Fibroblast of mammary gland (primary cell): ENCODE data around the gene CBY2.

Source experiments
- DNase-seq: peaks from one replicate; pipeline ENCODE4 v3.0.0-alpha.2; 2010; ENCODE audit warnings: low read depth
- H3K4me3 ChIP-seq: 2 replicates; pipeline ENCODE4 v1.5.1; 2011; ENCODE audit warnings: low read depth, mild to moderate bottlenecking, low read length, moderate library complexity; ENCODE audit not compliant: control insufficient read depth
- TF ChIP-seq, protein P1 (sequence below): conservative IDR thresholded peaks from 2 replicates; pipeline ENCODE4 v1.5.1; 2011; ENCODE audit warnings: low read depth, low read length, inconsistent platforms; ENCODE audit not compliant: control insufficient read depth, insufficient read depth

Gene CBY2

DNA sequence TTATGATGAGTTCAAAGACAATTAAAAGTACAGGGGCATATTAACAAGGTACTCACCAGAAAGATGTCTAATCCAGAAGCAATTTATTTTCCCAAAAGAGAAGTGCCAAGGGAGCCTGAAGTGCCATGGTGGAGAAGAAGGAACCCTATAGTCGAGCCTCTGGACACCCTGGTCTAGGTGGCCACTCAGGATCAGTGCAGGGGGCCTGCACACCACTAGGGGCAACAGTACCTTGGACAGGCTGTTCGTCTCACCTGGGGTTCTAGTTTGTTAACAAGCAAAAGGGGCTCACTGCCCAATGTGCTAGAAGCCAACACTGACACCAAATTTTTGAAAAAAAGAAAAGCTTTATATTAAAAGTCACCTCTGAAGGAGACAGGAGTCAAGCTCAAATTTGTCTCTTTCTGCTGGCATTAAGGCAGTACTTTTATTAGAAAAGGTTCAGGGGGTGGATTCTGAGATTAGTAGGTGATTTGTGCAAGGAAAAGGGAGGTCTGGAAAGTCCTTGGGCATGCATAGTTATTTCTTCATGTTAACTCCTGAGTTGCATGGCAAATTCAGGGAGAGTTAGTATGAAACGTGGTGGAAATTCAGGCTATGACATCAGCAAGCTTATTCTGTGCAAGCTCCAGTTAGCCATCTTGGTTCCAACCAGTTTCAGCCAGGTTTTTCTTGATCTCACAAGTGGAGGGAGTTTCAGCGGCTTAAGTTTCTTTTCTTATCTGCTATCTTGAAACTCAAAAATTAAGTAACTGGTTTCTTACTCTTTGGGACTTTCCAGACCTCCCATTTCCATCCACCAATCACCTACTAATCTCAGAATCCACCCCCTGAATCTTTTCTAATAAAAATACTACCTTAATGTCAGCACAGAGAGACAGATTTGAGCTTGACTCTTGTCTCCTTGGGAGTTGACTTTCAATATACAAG lies 884 bp upstream of the CBY2 start:
- DNase-seq = no peak
- TF ChIP-seq, protein P1, sequence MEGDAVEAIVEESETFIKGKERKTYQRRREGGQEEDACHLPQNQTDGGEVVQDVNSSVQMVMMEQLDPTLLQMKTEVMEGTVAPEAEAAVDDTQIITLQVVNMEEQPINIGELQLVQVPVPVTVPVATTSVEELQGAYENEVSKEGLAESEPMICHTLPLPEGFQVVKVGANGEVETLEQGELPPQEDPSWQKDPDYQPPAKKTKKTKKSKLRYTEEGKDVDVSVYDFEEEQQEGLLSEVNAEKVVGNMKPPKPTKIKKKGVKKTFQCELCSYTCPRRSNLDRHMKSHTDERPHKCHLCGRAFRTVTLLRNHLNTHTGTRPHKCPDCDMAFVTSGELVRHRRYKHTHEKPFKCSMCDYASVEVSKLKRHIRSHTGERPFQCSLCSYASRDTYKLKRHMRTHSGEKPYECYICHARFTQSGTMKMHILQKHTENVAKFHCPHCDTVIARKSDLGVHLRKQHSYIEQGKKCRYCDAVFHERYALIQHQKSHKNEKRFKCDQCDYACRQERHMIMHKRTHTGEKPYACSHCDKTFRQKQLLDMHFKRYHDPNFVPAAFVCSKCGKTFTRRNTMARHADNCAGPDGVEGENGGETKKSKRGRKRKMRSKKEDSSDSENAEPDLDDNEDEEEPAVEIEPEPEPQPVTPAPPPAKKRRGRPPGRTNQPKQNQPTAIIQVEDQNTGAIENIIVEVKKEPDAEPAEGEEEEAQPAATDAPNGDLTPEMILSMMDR = no peak
- no peak overlapping the region for H3K4me3 ChIP-seq

DNA sequence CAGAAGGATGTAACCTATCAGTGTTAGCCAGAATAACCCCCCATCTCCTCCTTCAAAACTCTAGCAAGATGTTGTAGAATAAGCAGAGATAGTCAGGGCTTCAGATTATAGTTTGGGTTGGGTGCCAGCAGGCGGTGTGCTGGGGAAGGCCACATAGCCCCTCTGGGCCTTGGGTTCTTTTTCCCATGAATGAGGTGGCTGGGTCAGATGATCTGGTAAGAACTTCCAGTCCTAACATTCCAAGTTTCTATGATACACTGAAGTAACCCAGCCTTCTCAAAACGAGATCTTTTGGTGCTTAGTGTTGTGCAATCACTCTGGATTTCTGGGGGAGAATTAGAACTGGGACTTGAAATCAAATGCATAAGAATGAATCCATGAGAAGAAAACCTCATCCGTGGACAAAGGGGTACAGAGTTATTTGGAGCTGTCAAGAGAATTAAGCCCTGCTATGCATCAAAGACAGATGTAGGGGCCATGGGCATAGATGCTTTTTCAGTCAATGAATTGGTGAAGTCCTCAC lies 810 bp downstream of the CBY2 start:
- no peak for DNase-seq
- TF ChIP-seq, protein P1 = no peak

DNA sequence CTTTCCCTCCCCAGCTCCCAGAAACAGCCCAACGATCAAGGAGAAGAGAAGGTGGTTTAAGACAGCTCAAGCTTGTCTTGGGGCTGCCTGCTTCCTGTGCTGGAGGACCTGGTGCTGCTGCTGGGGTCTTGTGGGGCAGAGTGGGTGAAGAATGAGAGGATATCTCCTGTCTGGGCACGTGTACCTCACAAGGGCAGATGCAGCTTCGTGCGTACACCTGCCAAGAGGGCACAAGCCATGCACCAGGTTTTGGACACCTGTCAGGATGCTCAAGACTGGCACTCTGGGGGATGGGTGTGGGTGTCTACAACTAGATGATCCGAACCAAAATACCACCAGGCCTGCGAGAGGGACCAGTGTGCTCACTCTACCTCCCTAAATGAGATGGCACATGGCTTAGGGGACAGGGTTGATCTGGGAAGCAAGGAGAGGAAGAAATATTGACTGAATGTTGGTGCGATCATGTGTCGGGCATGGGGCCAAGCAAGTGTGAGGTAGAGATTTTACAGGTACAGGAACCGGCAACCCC lies 2.2 kb downstream of the CBY2 start:
- TF ChIP-seq, protein P1 = no peak
- H3K4me3 ChIP-seq = no peak overlapping the region
- no peak for DNase-seq

More for the DNA sequence above, 810 bp downstream of the CBY2 start:
- no peak overlapping the region for H3K4me3 ChIP-seq

DNA sequence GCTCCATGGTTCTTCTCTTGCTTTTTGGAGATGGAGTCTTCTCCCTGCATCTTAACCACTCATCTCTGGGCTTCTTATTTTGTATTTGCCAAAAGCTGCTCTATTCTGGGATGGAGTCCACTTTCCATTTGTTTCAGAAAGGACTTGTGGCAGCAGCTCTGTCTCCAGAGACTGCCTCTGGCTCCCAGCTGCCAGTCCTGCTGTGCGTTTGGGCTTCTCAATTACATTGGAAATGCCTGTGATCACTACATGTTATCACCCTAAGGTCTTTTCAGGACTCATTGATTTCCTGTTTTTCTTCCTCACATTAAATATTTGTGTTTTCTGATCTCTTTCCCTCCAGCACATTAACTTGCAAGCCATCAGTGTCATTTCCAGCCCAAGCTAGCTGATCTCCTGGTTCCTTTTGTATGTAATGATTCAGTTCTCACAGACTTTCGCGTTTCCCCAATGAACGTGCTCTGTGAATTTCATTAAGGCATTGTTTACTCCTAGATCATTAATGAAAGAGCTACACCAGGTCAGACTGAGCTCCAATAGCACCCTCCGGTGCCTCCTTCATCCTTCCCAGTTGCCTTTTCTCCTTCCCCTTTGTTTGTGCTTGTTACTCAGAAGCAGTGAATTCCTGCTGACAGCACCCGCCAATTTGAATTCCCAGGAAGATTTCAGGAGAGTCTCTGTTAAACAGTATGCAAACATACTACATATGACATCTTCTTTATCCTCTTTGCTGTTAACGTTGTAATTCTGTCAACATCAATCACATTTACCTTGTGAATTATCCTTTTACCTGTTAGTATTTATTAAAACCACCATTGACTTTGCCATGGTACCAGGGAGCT lies 3.0 kb downstream of the CBY2 start:
- H3K4me3 ChIP-seq = no peak overlapping the region
- DNase-seq = no peak
- TF ChIP-seq, protein P1 = no peak

DNA sequence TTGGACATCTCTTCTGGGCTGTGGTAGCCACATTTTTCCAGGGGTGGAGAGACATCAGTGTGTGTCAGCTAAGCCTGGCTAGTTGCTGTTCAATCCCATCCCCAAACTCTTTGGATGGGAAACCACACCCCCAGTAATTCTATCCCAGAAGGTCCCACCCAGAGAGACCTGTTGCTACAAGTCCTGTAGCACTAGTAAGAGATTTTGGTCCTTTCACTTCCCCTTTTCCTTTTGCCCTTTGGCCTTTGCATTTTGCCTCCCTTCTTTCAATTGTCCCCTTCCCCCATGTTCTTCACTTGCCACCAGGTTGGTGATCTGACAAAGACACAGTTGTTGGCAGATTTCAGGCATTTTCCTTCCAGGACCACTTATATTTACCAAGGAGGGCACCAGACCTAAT lies 3.8 kb downstream of the CBY2 start:
- no peak for DNase-seq
- TF ChIP-seq, protein P1 = no peak
- H3K4me3 ChIP-seq = no peak overlapping the region

DNA sequence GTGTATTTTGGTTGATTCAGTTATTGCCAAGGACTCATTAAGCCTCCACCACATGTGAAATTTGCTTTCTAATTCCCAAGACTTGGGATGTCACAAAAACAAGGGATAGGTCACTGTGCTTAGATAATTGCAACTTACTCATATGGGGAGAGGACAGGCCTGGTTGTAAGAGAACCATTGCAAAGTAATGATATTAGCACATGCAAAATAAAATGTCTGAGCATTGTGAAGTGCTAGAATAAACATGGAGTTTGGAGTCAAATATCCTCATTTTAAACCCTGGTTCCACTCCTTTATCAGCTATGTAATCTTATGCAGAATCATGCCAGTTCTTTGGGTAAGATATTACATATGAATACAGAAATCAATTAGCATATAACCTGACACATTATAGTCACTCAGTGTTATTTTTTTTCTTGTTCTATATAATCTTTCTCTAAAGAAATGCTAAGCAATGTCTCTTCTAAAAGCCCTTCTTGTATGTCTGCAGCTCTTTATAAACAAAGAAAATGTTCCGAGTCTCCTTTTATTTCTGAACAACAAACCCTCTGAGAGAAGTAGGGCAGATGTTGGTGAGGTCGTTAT lies 5.5 kb downstream of the CBY2 start:
- no peak for DNase-seq
- TF ChIP-seq, protein P1 = no peak
- H3K4me3 ChIP-seq = no peak overlapping the region
